Small intestine (tissue), 7 donors: ENCODE results near the gene NCK1. TPM values are rescaled to one million over a fixed set of nuclear protein-coding genes. Genes with fewer than 3 reads are reported as not detected.
"Not testable (repeated sequence)": the region's sequence is repeated elsewhere in the genome, so short reads cannot be mapped to it uniquely, and the experiment has no call there.

Experiments
- DNase-seq, 2 donors: peaks; one replicate each; pipeline versions ENCODE4 v3.0.0 to v3.0.0-alpha.2; 2013
- FAIRE-seq: peaks from 2 replicates; lab custom pipeline; 2012; peaks lifted over from hg19 to GRCh38; lab: Jason Lieb, UNC
- H3K27ac ChIP-seq, 3 donors: one replicate each; pipeline ENCODE4 v1.5.1; 2013; ENCODE audit warnings: low read length in 2 of 3, mild to moderate bottlenecking in 2 of 3, control low read depth in 1 of 3, inconsistent platforms in 1 of 3, low read depth in 1 of 3, moderate library complexity in 1 of 3
- H3K27me3 ChIP-seq, 3 donors: one replicate each; pipeline ENCODE4 v1.6.1; 2013; ENCODE audit warnings: low read length in 3 of 3, inconsistent platforms in 1 of 3; ENCODE audit not compliant: control insufficient read depth in 3 of 3, insufficient read depth in 3 of 3
- H3K36me3 ChIP-seq, 3 donors: one replicate each; pipeline ENCODE4 v1.6.1; 2013; ENCODE audit warnings: low read length in 3 of 3, inconsistent platforms in 1 of 3, low read depth in 1 of 3, mild to moderate bottlenecking in 1 of 3, moderate library complexity in 1 of 3; ENCODE audit not compliant: control insufficient read depth in 3 of 3, insufficient read depth in 2 of 3
- H3K4me1 ChIP-seq, 3 donors: one replicate each; pipeline ENCODE4 v1.6.1; 2013; ENCODE audit warnings: low read length in 2 of 3, inconsistent platforms in 1 of 3, low read depth in 1 of 3, mild to moderate bottlenecking in 1 of 3, moderate library complexity in 1 of 3; ENCODE audit not compliant: control insufficient read depth in 3 of 3, insufficient read depth in 2 of 3
- H3K4me3 ChIP-seq, 3 donors: one replicate each; pipeline ENCODE4 v1.5.1; 2013; ENCODE audit warnings: low read length in 3 of 3, control low read depth in 1 of 3, inconsistent platforms in 1 of 3, low read depth in 1 of 3, mild to moderate bottlenecking in 1 of 3, moderate library complexity in 1 of 3
- H3K9me3 ChIP-seq, 2 donors: one replicate each; pipeline ENCODE4 v1.6.1; 2013; ENCODE audit warnings: low read depth in 1 of 2, low read length in 1 of 2; ENCODE audit not compliant: control insufficient read depth in 2 of 2, insufficient read depth in 1 of 2
- WGBS, 3 donors: extraction: QIAGEN DNeasy Blood & Tissue Kit; methylation state at CpG; one replicate each; pipeline ENCODE4 v1.1.7; 2013; 5-methylcytosine and 5-hydroxymethylcytosine counted together
- polyA plus RNA-seq, 4 donors: library from polyadenylated mRNA; stranded (reverse) in 3 of 4; unstranded in 1 of 4; fragments of 200-250 nt in 3 of 4; fragments of 120-200 nt in 1 of 4; gene quantifications; one replicate each; pipeline versions ENCODE4 v1.2.1 to v1.2.3, GENCODE V29; 2013
- donor health status: healthy with polysubstance abuse.
- donor health status: control.
- donor health status: control.
- donor health status: Bipolar disorder and iron deficiency.
- donor health status: healthy.

Gene NCK1
- polyA plus RNA-seq, 4 donors = 8.9 to 28.4 (median 15.2) TPM

DNA sequence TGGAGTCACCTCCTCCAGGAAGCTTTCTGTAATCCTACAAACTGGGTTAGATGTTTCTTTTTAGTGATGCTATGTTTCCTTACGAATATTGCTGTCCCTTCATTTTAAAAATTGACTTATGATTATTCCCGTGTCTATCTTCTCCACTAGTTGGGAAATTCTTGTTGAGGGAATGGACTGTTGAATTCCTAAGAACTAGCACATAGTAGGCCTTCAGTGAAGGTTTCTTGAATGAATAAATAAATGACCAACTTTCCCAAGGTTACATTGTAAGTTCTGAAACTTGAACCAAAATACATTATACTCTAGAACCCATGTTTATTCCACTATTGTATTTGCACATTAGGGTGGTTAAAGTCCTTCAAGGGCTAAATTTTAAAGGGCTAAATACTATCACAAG lies 95.0 kb downstream of the NCK1 start:
- H3K27me3 ChIP-seq = no peaks in the 10 kb centered on the region
- no peak overlapping the region for H3K27ac ChIP-seq
- H3K4me1 ChIP-seq = peaks cover 0 to 18% (median 7%) of the 10 kb centered on the region in 3 donors
- no peaks in the 10 kb centered on the region for H3K36me3 ChIP-seq
- no peaks in the 10 kb centered on the region for H3K9me3 ChIP-seq
- DNase-seq = no peak
- FAIRE-seq = no peak
- WGBS, 3 donors = 97 to 99% (median 97%) methylated on average over 2 of the region's 2 CpGs
- no peak overlapping the region for H3K4me3 ChIP-seq

DNA sequence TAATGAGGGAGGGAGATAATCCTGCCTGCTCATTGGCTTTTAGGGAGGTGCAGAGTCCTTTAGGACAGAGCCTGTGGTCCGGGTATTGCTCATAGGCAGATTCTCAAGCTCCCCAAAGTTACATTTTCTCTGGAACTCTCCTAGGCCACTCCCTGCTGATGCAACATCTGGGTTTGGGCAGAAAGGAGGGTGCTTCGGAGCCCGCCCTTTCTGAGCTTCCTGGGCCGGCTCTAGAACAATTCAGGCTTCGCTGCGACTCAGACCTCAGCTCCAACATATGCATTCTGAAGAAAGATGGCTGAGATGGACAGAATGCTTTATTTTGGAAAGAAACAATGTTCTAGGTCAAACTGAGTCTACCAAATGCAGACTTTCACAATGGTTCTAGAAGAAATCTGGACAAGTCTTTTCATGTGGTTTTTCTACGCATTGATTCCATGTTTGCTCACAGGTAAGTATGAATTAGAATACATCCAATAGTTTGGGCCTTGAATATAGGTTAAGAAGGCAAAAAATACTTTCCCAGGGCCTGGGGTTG lies 95.8 kb downstream of the NCK1 start, which contains the start of gene IL20RB:
IL20RB (plus strand) TSS at position 233 of the 538 bp plus-strand sequence; CDS start at position 364, 131 bp downstream.
- no peak for FAIRE-seq
- 88 to 95% (median 94%) methylated on average over 7 of the region's 7 CpGs for WGBS, 3 donors
- H3K4me3 ChIP-seq = no peak within 1 kb of the TSS
- no peak for DNase-seq
- H3K27me3 ChIP-seq = no peaks in the 10 kb centered on the region
- H3K9me3 ChIP-seq = no peaks in the 10 kb centered on the region
- H3K4me1 ChIP-seq = peaks cover 0 to 18% (median 7%) of the 10 kb centered on the region in 3 donors
- no peak within 1 kb of the TSS for H3K27ac ChIP-seq
- no peaks in the 10 kb centered on the region for H3K36me3 ChIP-seq

DNA sequence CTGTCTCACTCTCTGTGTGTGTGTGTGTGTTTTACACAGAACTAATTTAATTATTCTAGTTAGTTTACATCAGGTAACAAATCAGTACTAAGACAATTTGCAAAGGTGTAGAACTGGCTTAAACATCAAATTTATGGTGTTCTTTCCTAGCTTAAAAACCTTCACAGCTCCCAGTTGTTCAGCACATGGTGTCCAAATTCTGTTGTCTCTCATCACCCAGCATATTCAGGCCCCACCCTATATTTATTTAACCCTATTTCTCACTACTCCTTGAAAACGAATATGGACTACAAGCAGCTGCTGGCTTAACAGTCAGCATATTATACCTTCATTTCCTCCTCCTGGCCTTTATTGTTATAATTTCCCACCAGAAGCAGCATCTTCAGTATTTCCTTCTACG lies 96.9 kb downstream of the NCK1 start:
- no peak for FAIRE-seq
- WGBS, 3 donors = 43 to 68% (median 60%) methylated on average over 2 of the region's 2 CpGs
- Histone ChIP-seq H3K27me3 (no peaks in the 10 kb centered on the region), H3K4me1 (peaks cover 0 to 18% (median 7%) of the 10 kb centered on the region in 3 donors), H3K9me3 (no peaks in the 10 kb centered on the region), H3K27ac (no peak overlapping the region), H3K36me3 (no peaks in the 10 kb centered on the region), H3K4me3 (no peak overlapping the region)
- DNase-seq = no peak

DNA sequence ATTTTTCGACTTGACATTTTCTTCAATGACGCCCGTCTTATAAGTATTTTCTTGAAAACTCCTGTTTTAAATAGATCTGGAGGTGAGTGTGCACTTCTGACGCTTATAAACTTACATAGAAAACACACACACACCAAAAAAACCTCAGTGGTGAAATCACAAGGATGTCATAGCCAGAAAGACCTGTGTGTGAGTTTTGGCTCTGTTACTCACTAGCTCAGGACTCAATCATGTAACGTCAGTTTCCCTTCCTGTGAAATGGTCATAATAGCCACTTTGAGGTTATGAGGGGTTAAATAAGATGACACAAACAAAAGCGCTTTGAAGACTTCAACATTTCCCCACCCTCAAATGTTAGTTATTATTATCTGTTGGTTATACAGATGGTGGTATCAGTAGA lies 97.6 kb downstream of the NCK1 start:
- H3K27ac ChIP-seq = no peak overlapping the region
- no peaks in the 10 kb centered on the region for H3K27me3 ChIP-seq
- no peaks in the 10 kb centered on the region for H3K36me3 ChIP-seq
- 92 to 96% (median 93%) methylated on average over 6 of the region's 6 CpGs for WGBS, 3 donors
- H3K9me3 ChIP-seq = no peaks in the 10 kb centered on the region
- no peak overlapping the region for H3K4me3 ChIP-seq
- DNase-seq (no peak), FAIRE-seq (no peak)
- peaks cover 0 to 18% (median 7%) of the 10 kb centered on the region in 3 donors for H3K4me1 ChIP-seq

DNA sequence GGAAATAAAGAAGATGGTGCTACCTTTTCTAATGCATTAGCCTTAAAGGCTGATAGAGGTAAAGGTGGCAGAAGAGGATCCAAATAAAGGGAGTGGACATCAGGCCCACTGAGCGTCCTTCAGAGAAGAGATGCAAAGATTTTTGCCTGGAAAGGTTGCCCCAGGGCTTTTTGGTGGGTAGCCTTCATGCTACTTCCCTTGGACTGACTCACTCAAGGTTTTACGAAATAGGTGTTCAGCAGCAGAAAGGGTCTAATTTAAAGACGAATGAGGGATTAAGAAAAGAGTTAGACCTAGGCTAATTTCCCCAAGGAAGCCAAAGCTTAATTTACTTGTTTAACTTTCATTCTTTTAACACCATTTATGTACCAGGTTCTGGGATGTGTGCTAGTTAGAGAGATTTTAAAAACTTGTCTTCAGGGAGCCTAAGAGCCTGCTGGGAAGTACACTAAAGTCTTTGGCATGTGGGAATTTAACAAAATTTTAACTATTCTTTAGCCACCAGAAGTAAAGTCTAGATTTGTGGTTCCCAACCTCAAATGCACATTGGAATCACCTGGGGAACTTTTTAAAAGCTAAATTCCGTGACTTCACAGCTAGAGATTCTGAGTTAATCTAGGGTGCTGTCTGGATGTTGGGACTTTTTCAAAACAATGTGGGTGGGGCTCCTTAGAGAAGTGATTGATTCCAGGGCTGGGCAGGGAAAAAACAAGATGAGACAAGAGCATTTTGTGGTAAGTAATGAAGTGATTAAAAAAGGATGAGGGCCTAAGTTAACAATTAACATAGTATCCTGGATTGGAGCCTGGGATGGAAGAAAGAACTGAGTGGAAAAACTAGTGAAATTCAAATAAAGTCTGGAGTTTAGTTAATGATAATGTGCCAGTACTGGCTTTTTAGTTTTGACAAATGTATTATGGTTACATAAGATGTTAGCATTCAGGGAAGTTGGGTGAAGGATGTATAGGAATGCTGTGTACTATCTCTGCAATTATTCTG lies 99.1 kb downstream of the NCK1 start:
- H3K36me3 ChIP-seq = no peaks in the 10 kb centered on the region
- 85 to 88% (median 87%) methylated on average over 4 of the region's 4 CpGs for WGBS, 3 donors
- no peaks in the 10 kb centered on the region for H3K9me3 ChIP-seq
- no peak overlapping the region for H3K27ac ChIP-seq
- H3K4me1 ChIP-seq = peaks cover 0 to 5% (median 0%) of the 10 kb centered on the region in 3 donors
- FAIRE-seq = no peak
- DNase-seq = no peak
- H3K4me3 ChIP-seq = no peak overlapping the region
- no peaks in the 10 kb centered on the region for H3K27me3 ChIP-seq

DNA sequence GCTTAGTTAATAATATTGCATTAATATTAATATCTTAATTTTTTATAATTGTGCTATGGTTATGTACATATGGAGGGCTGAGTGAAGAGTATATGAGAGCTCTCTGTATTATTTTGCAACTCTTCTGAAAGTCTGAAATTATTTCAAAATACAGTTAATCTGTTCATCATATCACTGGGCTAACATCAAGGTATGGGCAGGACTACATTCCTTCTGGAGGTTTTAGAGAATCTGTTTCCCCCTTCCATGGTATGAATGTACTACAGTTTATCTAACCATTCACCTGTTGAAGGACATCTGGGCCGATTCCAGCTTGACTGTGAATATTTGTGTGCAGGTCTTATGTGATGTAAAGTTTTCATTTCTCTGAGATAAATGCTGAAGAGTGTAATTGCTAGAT lies 100.9 kb downstream of the NCK1 start:
- H3K36me3 ChIP-seq = no peaks in the 10 kb centered on the region
- no peak for FAIRE-seq
- no peak overlapping the region for H3K4me3 ChIP-seq
- H3K27me3 ChIP-seq = no peaks in the 10 kb centered on the region
- DNase-seq = no peak
- H3K4me1 ChIP-seq = no peaks in the 10 kb centered on the region
- H3K27ac ChIP-seq = no peak overlapping the region
- no peaks in the 10 kb centered on the region for H3K9me3 ChIP-seq
- 48 to 85% (median 58%) methylated on average over 1 of the region's 1 CpG for WGBS, 3 donors

DNA sequence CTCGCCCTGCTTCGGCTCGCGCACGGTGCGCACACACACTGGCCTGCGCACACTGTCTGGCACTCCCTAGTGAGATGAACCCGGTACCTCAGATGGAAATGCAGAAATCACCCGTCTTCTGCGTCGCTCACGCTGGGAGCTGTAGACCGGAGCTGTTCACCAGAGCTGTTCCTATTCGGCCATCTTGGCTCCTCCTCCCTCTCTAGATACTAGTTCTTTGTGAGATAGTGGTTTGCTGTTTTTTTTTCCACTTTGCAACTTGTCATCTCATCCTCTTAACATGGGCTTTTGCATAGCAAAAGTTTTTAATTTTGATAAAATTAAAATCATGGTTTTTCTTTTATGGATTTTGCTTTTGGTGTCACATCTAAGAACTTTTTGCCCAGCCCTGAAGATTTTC lies 107.5 kb downstream of the NCK1 start:
- DNase-seq, H3K27me3 ChIP-seq, H3K4me3 ChIP-seq, H3K4me1 ChIP-seq, H3K27ac ChIP-seq, H3K36me3 ChIP-seq, FAIRE-seq, H3K9me3 ChIP-seq: not testable (repeated sequence)
- 89 to 97% (median 96%) methylated on average over 6 to 7 of the region's 14 CpGs for WGBS, 3 donors

DNA sequence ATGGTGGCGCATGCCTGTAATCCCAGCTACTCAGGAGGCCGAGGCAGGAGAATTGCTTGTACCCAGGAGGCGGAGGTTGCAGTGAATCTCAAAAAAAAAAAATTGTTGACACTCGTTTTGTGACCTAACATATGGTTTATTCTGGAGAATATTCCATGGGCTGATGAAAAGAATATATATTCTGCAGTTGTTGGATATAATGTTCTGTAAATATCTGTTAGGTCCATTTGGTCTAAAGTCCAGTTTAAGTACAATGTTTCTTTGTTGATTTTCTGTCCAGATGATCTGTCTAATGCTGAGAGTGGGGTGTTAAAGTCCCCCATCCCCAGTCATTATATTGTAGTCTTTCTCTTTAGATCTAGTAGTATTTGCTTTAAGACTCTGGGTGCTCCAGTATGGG lies 111.3 kb downstream of the NCK1 start:
- DNase-seq (no peak), FAIRE-seq (no peak)
- peaks cover 2 to 20% of the 10 kb centered on the region in 2 donors for H3K9me3 ChIP-seq
- H3K4me3 ChIP-seq = no peak overlapping the region
- no peaks in the 10 kb centered on the region for H3K27me3 ChIP-seq
- H3K27ac ChIP-seq = no peak overlapping the region
- no peaks in the 10 kb centered on the region for H3K36me3 ChIP-seq
- H3K4me1 ChIP-seq = no peaks in the 10 kb centered on the region
- 93 to 96% (median 96%) methylated on average over 4 of the region's 4 CpGs for WGBS, 3 donors
